ENCODE results near the gene PPP1R3F. TPM values are rescaled to one million over a fixed set of nuclear protein-coding genes. Genes with fewer than 3 reads are reported as not detected.
A peak's percentile ranks its signal among the peaks of the same experiment; 100 is the strongest.

Gene PPP1R3F
- total RNA-seq, 1 donor from 2014 or later = 8.0 TPM

DNA sequence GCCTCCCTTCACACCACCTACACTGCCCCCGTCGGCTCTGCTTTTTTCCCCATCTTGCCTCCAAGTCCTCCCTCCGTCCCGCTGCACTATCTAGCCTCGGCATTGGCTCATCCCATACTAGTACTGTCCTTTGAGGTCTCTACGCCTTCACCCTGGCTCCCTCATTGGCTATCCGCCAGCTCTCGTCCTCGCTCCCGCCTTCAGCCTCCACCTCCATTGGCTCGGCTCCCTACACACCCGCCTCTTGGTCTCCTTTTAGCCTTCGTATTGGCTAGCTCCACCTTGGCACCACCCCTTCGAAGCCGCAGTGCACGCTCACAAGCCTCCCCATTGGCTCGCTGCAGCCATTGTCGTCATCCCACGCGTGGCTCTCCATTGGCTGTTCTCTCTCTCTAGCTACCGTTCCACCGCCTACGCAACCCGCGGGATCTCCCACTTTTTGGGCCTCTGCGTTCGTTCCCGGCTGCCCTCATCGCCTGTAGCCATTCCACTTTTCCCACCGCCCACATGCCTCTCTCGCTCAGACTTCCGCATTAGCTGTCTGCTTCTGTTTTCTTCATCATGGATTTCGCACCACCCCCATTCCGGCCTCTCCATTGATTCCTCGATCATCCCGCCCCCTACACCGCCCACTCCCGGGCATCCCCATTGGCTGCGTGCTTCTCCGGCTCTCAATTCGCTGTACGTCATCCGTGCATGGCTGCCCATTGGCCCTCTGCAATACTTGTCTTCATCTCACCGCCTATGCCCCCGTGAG, 405 bp upstream of the PPP1R3F start:
- Mint-ChIP-seq H3K9me3 (no peaks in the 10 kb centered on the region), H3K4me3 (peak overlapping the region; percentile 95), H3K36me3 (no peaks in the 10 kb centered on the region), H3K27me3 (no peaks in the 10 kb centered on the region), H3K4me1 (ENCODE audit: unreplicated experiment) (peaks cover 3% of the 10 kb centered on the region), H3K27ac (peak overlapping the region; percentile 99)
- DNase-seq (ENCODE audit: extremely low spot score, unreplicated experiment) = peak; percentile 90
- TF ChIP-seq, protein P1, sequence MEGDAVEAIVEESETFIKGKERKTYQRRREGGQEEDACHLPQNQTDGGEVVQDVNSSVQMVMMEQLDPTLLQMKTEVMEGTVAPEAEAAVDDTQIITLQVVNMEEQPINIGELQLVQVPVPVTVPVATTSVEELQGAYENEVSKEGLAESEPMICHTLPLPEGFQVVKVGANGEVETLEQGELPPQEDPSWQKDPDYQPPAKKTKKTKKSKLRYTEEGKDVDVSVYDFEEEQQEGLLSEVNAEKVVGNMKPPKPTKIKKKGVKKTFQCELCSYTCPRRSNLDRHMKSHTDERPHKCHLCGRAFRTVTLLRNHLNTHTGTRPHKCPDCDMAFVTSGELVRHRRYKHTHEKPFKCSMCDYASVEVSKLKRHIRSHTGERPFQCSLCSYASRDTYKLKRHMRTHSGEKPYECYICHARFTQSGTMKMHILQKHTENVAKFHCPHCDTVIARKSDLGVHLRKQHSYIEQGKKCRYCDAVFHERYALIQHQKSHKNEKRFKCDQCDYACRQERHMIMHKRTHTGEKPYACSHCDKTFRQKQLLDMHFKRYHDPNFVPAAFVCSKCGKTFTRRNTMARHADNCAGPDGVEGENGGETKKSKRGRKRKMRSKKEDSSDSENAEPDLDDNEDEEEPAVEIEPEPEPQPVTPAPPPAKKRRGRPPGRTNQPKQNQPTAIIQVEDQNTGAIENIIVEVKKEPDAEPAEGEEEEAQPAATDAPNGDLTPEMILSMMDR (conservative IDR thresholded peaks at IDR 0.05) = no peak

- Mint-ChIP-seq H3K4me3 (peak overlapping the region; percentile 81), H3K27ac (no peak overlapping the region), H3K36me3 (peaks cover 4% of the 10 kb centered on the region), H3K27me3 (no peaks in the 10 kb centered on the region), H3K9me3 (no peaks in the 10 kb centered on the region), H3K4me1 (ENCODE audit: unreplicated experiment) (peaks cover 14% of the 10 kb centered on the region)
- TF ChIP-seq, protein P1 (conservative IDR thresholded peaks at IDR 0.05) = no peak
- no peak for DNase-seq (ENCODE audit: extremely low spot score, unreplicated experiment)
These were observed 792 bp downstream of the PPP1R3F start for GRCh38 chrX:49270249-49270921.

DNA sequence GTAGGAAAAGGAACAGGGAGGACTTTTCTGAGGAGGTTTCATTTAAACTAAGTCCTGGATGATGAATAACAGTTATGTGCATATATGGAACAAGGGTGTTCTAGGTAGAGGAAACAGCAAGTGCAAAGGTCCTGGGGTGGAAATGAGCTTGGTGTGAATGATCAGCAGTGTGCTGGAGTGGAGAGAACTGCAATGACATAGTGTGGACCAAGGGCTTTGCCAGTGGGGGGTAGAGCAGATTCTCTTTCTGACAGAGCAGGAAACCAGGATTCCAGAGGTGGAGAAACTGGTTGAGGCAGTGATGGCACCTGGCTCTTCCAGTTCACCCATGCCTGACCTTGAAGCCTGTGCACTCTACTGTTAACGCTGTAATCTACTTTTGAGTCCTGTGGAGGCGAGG, 1.7 kb downstream of the PPP1R3F start:
- Mint-ChIP-seq H3K27me3 (no peaks in the 10 kb centered on the region), H3K27ac (peak overlapping the region; percentile 90), H3K4me3 (peak overlapping the region; percentile 81), H3K9me3 (no peaks in the 10 kb centered on the region), H3K4me1 (ENCODE audit: unreplicated experiment) (peaks cover 14% of the 10 kb centered on the region), H3K36me3 (peaks cover 4% of the 10 kb centered on the region)
- TF ChIP-seq, protein P1 (conservative IDR thresholded peaks at IDR 0.05) = no peak
- no peak for DNase-seq (ENCODE audit: extremely low spot score, unreplicated experiment)

GRCh38 chrX:49272421-49272820, 2.8 kb downstream of the PPP1R3F start:
- TF ChIP-seq, protein P1 (conservative IDR thresholded peaks at IDR 0.05) = no peak
- H3K4me3 Mint-ChIP-seq = peak overlapping the region; percentile 56
- peaks cover 14% of the 10 kb centered on the region for H3K4me1 Mint-ChIP-seq (ENCODE audit: unreplicated experiment)
- H3K27me3 Mint-ChIP-seq = no peaks in the 10 kb centered on the region
- H3K27ac Mint-ChIP-seq = peak overlapping the region; percentile 59
- peaks cover 4% of the 10 kb centered on the region for H3K36me3 Mint-ChIP-seq
- no peaks in the 10 kb centered on the region for H3K9me3 Mint-ChIP-seq
- DNase-seq (ENCODE audit: extremely low spot score, unreplicated experiment) = no peak

DNA sequence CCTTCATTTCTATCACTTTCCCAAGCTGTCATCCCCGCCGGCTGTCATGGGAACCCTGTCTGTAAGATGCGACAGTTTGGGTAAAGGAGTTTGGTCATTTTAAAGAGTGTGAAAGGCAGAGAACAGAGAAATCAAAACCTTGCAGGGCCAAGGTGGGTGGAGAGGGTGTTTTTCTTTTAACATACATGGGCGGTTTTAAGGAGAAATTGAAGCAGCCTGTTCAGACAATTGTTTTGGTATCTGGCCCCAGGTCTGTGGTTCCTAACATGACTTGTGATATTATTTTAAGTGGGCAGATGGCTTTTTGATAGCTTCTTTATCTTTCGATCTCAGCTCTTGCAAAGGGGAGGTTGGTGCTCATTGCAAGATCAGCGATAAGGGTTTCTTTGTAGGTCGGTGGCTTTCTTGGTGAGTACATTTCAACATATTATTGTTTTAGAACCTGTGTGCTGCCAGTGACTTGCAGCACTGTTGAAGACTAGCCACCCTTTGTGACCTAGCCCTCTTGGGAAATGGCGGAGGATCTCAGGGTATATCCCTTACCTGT, 3.7 kb downstream of the PPP1R3F start:
- peaks cover 4% of the 10 kb centered on the region for H3K36me3 Mint-ChIP-seq
- no peak overlapping the region for H3K27ac Mint-ChIP-seq
- TF ChIP-seq, protein P1 (conservative IDR thresholded peaks at IDR 0.05) = no peak
- H3K4me1 Mint-ChIP-seq (ENCODE audit: unreplicated experiment) = peaks cover 14% of the 10 kb centered on the region
- H3K4me3 Mint-ChIP-seq = no peak overlapping the region
- H3K27me3 Mint-ChIP-seq = no peaks in the 10 kb centered on the region
- H3K9me3 Mint-ChIP-seq = no peaks in the 10 kb centered on the region
- no peak for DNase-seq (ENCODE audit: extremely low spot score, unreplicated experiment)

Data from type B pancreatic cell (in vitro differentiated cells).